OCI-LY7 (cell line): ENCODE results near the gene DNAJC1. TPM values are rescaled to one million over a fixed set of nuclear protein-coding genes. Genes with fewer than 3 reads are reported as not detected.
"Not testable (repeated sequence)": the region's sequence is repeated elsewhere in the genome, so short reads cannot be mapped to it uniquely, and the experiment has no call there.

Experiments used
- BruUV-seq: library from RNA; stranded (reverse); fragments of 400-500 nt; replicated peaks from 2 replicates; lab custom pipeline; 2021; lab: Mats Ljungman, UMichigan
- CTCF ChIA-PET: fragments of 300-600 bp; sonication (Branson Sonifier 250); formaldehyde crosslinking; loops from one replicate; lab custom pipeline; 2022; ENCODE audit warnings: antibody characterized with exemption; ENCODE audit not compliant: unreplicated experiment; lab: Charles Lee
- POLR2A ChIA-PET: fragments of 300-600 bp; sonication (Branson Sonifier 250); formaldehyde crosslinking; loops from one replicate; lab custom pipeline; 2022; ENCODE audit warnings: antibody characterized with exemption; lab: Charles Lee
- DNase-seq: peaks from one replicate; pipeline ENCODE4 v3.0.0-alpha.2; 2015; ENCODE audit warnings: low spot score
- H2AFZ ChIP-seq: fragments of 200-600 bp; sonication (generic), shearing (Covaris generic); 2 replicates; pipeline ENCODE4 v1.6.1; 2014; ENCODE audit warnings: mild to moderate bottlenecking, antibody characterized with exemption, low read length, moderate library complexity
- H3K27ac ChIP-seq: fragments of 200-600 bp; sonication (generic); 2 replicates; pipeline ENCODE4 v1.5.1; 2014; ENCODE audit warnings: mixed run types, low read depth, mild to moderate bottlenecking, moderate library complexity, low read length, inconsistent platforms; ENCODE audit not compliant: poor library complexity, severe bottlenecking
- H3K36me3 ChIP-seq: fragments of 200-600 bp; sonication (generic); 2 replicates; pipeline ENCODE4 v1.6.1; 2014; ENCODE audit warnings: mild to moderate bottlenecking, antibody characterized with exemption, low read length, moderate library complexity, mixed read lengths; ENCODE audit not compliant: insufficient read depth
- H3K4me1 ChIP-seq: fragments of 200-600 bp; sonication (generic); 2 replicates; pipeline ENCODE4 v1.5.1; 2014; ENCODE audit warnings: mild to moderate bottlenecking, low read length; ENCODE audit not compliant: insufficient read depth, poor library complexity, severe bottlenecking
- H3K4me2 ChIP-seq: fragments of 200-600 bp; sonication (generic); 2 replicates; pipeline ENCODE4 v1.6.1; 2014; ENCODE audit warnings: mild to moderate bottlenecking, low read length
- H3K4me3 ChIP-seq: fragments of 200-600 bp; sonication (generic); 2 replicates; pipeline ENCODE4 v1.5.1; 2014; ENCODE audit warnings: mild to moderate bottlenecking, low read depth, low read length; ENCODE audit not compliant: poor library complexity, severe bottlenecking
- H3K79me2 ChIP-seq: fragments of 200-600 bp; sonication (generic); 2 replicates; pipeline ENCODE4 v1.6.1; 2016; ENCODE audit warnings: low read depth, mild to moderate bottlenecking, low read length, moderate library complexity, mixed read lengths; ENCODE audit not compliant: insufficient read depth
- H3K9me2 ChIP-seq: fragments of 200-600 bp; sonication (generic); 2 replicates; pipeline ENCODE4 v1.6.1; 2016; ENCODE audit warnings: mild to moderate bottlenecking, low read length, mixed read lengths; ENCODE audit not compliant: insufficient read depth
- H3K9me3 ChIP-seq: fragments of 200-600 bp; sonication (generic); 2 replicates; pipeline ENCODE4 v1.6.1; 2014; ENCODE audit warnings: mild to moderate bottlenecking, mixed run types, low read length, mixed read lengths
- H4K20me1 ChIP-seq: fragments of 200-600 bp; sonication (generic); 2 replicates; pipeline ENCODE4 v1.6.1; 2014; ENCODE audit warnings: mild to moderate bottlenecking, antibody characterized with exemption, low read length, moderate library complexity, mixed read lengths; ENCODE audit not compliant: insufficient read depth
- intact Hi-C: fragments of 100-400 bp; cut with micrococcal nuclease; formaldehyde crosslinking; loops from one replicate; pipeline ENCODE4 v1.10.0; 2022; ENCODE audit not compliant: unreplicated experiment
- total RNA-seq, 2 experiments: library from RNA; depleted of rRNA in 1 of 2; stranded (reverse); fragments of >200 nt in 1 of 2; shearing (Covaris generic) in 1 of 2; gene quantifications; 2 replicates each; pipeline ENCODE4 v1.2.3, GENCODE V29; 2014 to 2022
- TF ChIP-seq, protein P1 (sequence below): fragments of 200-600 bp; sonication (generic); conservative IDR thresholded peaks from 2 replicates; pipeline ENCODE4 v1.5.1; 2014; ENCODE audit warnings: mild to moderate bottlenecking, antibody characterized with exemption, low read length, moderate library complexity, mixed read lengths

The DNAJC1 gene
- total RNA-seq, 2 experiments from 2014 or later = 7.1 to 16.9 TPM

GRCh38 chr10:21843645-21844044 is 159.9 kb downstream of the DNAJC1 start:
- intact Hi-C loops = no loop called here
- BruUV-seq = no TSS peak
- ChIA-PET CTCF (no interaction called here), POLR2A (interaction anchor here (1.4 kb wide), 1 partner anchor 34 kb away, joined by 3 read pairs; no protein-coding TSS in a partner anchor)
- TF ChIP-seq, protein P1, sequence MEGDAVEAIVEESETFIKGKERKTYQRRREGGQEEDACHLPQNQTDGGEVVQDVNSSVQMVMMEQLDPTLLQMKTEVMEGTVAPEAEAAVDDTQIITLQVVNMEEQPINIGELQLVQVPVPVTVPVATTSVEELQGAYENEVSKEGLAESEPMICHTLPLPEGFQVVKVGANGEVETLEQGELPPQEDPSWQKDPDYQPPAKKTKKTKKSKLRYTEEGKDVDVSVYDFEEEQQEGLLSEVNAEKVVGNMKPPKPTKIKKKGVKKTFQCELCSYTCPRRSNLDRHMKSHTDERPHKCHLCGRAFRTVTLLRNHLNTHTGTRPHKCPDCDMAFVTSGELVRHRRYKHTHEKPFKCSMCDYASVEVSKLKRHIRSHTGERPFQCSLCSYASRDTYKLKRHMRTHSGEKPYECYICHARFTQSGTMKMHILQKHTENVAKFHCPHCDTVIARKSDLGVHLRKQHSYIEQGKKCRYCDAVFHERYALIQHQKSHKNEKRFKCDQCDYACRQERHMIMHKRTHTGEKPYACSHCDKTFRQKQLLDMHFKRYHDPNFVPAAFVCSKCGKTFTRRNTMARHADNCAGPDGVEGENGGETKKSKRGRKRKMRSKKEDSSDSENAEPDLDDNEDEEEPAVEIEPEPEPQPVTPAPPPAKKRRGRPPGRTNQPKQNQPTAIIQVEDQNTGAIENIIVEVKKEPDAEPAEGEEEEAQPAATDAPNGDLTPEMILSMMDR = no peak
- H3K36me3 ChIP-seq = no peaks in the 10 kb centered on the region
- H3K4me1 ChIP-seq = no peaks in the 10 kb centered on the region
- DNase-seq = no peak
- H2AFZ ChIP-seq = no peak overlapping the region
- no peaks in the 10 kb centered on the region for H4K20me1 ChIP-seq
- no peaks in the 10 kb centered on the region for H3K9me2 ChIP-seq
- H3K79me2 ChIP-seq = no peaks in the 10 kb centered on the region
- no peak overlapping the region for H3K27ac ChIP-seq
- H3K4me3 ChIP-seq = no peak overlapping the region
- no peaks in the 10 kb centered on the region for H3K9me3 ChIP-seq
- no peak overlapping the region for H3K4me2 ChIP-seq

DNA sequence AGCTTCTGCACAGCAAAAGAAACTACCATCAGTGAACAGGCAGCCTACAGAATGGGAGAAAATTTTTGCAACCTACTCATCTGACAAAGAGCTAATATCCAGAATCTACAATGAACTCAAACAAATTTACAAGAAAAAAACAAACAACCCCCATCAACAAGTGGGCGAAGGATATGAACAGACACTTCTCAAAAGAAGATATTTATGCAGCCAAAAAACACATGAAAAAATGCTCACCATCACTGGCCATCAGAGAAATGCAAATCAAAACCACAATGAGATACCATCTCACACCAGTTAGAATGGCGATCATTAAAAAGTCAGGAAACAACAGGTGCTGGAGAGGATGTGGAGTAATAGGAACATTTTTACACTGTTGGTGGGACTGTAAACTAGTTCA is 162.3 kb downstream of the DNAJC1 start:
- BruUV-seq, POLR2A ChIA-PET: not testable (repeated sequence)

DNA sequence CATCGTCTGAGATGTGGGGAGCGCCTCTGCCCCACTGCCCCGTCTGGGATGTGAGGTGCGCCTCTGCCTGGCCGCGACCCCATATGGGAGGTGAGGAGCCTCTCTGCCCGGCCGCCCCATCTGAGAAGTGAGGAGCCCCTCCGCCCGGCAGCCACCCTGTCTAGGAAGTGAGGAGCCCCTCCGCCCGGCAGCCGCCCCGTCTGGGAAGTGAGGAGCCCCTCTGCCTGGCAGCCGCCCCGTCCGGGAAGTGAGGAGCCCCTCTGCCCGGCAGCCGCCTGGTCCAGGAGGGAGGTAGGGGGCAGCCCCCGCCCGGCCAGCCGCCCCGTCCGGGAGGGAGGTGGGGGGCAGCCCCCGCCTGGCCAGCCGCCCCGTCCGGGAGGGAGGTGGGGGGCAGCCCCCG is 166.0 kb downstream of the DNAJC1 start:
- CTCF ChIA-PET, H3K79me2 ChIP-seq, intact Hi-C loops, H3K36me3 ChIP-seq, BruUV-seq, H3K4me2 ChIP-seq, H4K20me1 ChIP-seq, H3K4me3 ChIP-seq, H3K9me3 ChIP-seq, H3K9me2 ChIP-seq, H3K27ac ChIP-seq, H2AFZ ChIP-seq, POLR2A ChIA-PET, DNase-seq, H3K4me1 ChIP-seq: not testable (repeated sequence)

More for the DNA sequence above, 162.3 kb downstream of the DNAJC1 start:
- H4K20me1 ChIP-seq, H2AFZ ChIP-seq, H3K4me2 ChIP-seq, H3K4me1 ChIP-seq, H3K79me2 ChIP-seq, H3K9me2 ChIP-seq, CTCF ChIA-PET, H3K9me3 ChIP-seq, intact Hi-C loops, H3K27ac ChIP-seq, H3K4me3 ChIP-seq, DNase-seq, H3K36me3 ChIP-seq: not testable (repeated sequence)

DNA sequence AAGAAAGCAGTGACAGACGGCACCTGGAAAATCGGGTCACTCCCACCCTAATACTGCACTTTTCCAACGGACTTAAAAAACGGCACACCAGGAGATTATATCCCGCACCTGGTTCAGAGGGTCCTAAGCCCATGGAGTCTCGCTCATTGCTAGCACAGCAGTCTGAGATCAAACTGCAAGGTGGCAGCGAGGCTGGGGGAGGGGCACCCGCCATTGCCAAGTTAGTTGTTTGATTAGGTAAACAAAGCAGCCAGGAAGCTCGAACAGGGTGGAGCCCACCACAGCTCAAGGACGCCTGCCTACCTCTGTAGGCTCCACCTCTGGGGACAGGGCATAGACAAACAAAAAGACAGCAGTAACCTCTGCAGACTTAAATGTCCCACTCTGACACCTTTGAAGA is 169.0 kb downstream of the DNAJC1 start:
- intact Hi-C loops, H3K9me3 ChIP-seq, H3K36me3 ChIP-seq, H3K4me1 ChIP-seq, DNase-seq, H3K4me2 ChIP-seq, H2AFZ ChIP-seq, H3K9me2 ChIP-seq, H3K27ac ChIP-seq, H4K20me1 ChIP-seq, BruUV-seq, CTCF ChIA-PET, H3K4me3 ChIP-seq, H3K79me2 ChIP-seq: not testable (repeated sequence)
- POLR2A ChIA-PET = interaction anchor here (0.6 kb wide), 1 partner anchor 40 kb away, joined by 5 read pairs; no protein-coding TSS in a partner anchor
